OCI-M2 (cell line): ENCODE results near the gene XPO1.
"Not testable (repeated sequence)": the region's sequence is repeated elsewhere in the genome, so short reads cannot be mapped to it uniquely, and the experiment has no call there.

Experiments
- DNase-seq: peaks from one replicate; lab custom pipeline; 2025; ENCODE audit not compliant: unreplicated experiment; lab: John Stamatoyannopoulos, UW

XPO1 gene

DNA sequence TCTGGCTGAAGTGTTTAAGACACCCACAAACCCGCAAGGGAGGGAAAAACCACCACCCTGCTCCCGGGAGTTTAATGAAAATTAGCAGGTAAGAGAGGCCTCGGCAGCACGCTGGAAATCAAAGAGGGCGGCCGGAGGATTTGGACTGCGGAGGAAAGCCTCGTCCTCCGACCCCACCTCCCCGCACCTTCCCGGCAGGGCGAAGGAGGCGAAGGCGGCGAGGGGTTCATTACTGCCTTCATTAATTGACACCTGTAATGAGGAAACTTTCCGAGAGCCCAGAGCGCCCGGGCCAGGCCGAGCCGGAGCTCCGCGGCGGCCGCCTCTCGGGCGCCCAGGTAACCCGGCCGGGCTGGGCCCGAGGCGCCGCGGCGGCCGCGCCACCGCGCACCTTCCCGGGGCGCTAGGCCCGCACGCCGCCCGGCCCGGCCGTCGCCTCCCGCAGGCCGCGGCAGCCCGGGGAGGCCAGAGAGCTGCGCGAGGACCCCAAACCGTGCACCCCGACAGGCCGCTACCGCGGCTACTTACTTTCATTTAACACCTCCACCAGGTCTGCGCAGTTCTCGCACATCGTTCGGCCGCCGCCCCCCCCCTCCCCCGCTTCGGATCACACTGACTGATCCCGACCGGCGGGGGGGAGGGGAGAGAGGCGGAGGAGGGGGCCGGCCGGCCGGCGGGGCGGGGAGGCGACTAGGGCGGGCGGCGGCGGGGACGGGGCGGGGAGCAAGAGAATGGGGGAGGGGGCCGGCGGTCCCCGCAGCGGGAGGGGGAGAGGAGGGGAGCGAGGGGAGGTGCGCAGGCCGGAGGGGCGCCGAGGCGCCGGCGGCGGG lies 67.8 kb downstream of the XPO1 start:
- no peak for DNase-seq

DNA sequence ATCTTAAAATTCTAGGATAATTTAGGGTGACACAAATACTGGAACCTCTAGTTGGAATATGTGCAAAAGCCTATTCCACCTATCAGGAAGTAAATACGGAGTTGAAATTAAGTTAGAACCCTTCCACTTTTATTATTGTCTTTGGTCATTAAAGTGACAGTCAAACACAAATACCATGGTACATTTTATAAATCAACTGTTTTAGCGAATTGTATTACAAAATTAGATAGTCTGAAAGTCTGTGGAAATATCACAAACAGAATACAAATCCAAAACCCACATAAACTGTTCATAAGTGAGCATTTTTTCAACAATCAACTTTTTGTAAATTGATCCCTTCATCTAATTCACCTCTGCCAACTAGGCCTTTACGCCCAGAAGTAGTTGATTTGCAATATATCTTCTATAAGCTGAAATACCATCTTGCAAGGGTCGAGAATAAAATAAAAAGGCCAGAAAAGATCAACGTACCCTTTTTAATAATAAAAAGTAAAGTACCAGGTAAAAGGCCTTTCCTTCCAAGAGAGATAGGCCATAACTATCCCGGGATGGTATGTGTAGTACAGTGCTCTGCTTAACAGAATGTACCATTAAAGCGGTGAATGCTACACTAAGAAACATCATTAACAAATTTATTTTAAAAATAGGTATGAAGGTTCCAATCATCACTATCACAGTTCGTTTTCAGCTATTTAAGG lies 68.6 kb downstream of the XPO1 start:
- no peak for DNase-seq

DNA sequence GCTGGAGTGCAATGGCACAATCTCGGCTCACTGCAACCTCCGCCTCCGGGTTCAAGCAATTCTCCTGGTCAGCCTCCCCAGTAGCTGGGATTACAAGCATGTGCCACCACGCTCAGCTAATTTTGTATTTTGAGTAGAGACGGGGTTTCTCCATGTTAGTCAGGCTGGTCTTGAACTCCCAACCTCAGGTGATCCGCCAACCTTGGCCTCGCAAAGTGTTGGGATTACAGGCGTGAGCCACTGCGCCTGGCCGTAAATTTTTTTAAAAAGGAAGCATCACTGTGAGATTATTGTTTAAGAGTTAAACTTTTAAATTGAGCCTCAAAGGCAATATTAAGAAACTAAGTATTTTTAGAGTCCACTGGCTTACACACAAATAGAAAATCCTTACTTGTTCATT lies 69.9 kb downstream of the XPO1 start:
- DNase-seq, result not testable (repeated sequence)

DNA sequence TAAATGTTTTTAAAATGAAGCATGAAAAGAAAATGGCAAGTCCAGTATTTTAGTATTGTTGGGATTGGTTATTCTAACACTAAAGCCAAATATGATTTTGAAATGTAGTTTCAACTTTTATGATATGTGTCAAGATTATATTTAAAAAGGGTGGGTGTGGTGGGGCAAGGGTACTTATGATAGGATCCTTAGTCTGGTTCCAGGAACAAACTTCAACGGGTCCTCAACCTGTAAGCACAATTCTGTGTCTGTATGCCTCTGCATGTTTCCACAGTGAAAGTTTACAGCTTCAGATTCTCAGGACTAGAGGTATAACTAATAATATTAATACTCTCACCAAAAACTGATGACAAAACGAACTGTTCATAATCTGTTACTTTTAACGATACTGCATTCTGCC lies 73.1 kb downstream of the XPO1 start:
- DNase-seq, result no peak

DNA sequence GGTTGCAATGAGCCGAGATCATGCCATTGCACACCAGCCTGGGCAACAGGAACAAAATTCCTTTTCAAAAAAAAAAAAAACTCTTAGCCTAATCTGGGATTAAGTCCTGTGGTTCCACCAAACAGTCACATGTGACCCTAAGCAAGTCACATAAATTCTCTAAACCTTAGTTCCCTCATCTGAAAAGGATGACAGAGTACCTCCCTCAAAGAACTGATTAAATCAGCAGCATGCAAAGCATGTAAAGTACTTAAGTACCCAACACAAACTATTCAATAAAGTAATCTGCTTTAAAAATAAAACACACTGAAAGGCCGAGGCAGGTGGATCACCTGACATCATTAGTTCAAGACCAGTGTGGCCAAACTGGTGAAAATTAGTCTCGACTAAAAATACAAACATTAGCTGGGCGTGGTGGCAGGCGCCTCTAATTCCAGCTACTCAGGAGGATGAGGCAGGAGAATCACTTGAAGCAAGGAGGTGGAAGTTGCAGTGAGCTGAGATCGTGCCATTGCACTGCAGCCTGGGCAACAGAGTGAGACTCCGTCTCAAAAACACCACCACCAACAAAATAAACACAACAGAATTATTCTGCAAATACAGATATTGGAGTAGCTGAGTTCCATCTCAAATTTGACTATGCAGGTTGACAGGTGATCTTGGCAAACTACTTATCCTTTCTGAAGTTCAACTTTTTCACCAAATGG lies 74.2 kb downstream of the XPO1 start:
- no peak for DNase-seq

DNA sequence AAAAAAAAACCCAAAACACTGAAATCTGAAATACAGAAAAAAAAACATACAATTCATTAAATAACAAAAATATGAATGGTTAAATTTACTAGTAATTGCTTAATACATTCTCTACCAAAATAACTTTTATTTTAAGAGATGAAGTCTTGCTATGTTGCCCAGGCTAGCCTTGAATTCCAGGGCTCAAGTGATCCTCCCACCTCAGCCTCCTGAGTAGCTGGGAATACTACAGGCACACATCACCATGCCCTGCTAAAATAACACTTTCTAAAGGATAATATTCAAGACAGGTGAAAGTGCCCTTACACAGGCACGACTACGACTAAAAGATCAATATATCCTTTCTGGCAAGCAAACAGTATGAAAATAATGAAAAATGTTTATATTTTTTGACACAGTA lies 76.8 kb downstream of the XPO1 start:
- DNase-seq, result no peak

DNA sequence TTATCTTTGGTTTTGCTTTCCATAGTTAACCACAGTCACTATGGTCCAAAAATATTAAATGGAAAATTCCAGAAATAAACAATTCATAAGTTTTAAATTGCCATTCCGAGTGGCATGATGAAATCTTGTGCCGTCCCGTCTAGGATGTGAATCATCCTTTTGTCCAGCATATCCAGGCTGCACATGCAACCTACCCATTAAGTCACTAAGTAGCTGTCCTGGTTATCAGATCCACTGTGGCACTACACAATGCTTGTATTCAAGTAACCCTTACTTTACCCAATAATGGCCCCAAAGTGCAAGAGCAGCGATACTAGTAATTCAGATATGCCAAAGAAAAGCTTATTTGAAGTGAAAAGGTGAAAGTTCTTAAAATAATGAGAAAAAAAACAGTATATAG lies 78.0 kb downstream of the XPO1 start:
- DNase-seq, result no peak

DNA sequence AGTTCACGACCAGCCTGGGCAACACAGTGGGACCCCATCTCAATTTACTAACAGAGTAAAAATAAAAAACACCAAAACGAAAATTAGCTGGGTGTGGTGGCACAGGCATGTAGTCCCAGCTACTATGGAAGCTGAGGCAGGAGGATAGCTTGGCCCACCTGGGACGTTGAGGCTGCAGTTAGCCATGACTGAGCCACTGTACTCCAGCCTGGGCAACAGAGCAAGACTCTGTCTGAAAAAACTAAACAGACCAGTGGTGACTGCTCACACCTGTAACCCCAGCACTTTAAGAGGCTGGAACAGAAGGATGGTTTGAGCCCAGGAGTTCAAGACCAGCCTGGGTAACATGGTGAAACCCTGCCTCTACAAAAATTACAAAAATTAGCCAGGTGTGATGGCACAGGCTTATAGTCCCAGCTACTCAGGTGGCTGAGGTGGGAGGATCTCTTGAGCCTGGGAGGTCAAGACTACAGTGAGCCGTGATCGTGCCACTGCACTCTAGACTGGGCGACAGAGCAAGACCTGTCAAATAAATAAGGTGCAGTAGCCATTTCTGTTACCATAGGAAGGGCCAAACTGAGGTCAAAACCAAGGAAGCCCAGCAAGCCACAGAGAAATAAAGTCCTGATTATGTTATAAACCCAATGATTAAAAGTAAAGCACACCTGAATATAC lies 81.3 kb downstream of the XPO1 start:
- no peak for DNase-seq

DNA sequence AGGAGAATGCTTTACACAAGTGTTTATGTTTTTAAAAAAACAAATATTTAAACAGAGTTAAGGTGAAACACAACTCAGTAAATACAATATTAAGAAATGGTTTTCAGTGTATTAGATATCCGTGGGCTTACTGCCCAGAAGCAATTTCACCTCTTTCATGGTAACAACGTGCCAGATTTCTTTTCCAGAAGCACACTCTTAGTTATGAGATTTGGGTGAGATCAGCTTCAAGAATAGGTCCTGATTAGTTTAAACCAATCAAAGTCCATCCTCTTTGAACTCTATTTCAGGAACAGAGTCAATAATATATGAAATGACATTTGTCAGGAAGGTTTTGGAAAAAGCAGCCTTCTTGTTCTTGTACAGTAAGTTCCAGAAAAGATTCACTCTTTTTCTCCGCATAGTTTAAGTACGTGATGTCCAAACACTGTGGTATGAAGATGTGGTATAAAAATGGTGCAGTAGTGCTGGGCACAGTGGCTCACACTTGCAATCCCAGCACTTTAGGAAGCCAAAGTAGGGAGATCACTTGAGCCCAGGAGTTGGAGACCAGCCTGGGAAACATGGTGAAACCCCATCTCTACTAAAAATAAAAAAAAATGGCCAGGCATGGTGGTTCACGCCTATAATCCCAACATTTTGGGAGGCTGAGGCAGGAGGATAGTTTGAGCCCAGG lies 81.9 kb downstream of the XPO1 start:
- no peak for DNase-seq

DNA sequence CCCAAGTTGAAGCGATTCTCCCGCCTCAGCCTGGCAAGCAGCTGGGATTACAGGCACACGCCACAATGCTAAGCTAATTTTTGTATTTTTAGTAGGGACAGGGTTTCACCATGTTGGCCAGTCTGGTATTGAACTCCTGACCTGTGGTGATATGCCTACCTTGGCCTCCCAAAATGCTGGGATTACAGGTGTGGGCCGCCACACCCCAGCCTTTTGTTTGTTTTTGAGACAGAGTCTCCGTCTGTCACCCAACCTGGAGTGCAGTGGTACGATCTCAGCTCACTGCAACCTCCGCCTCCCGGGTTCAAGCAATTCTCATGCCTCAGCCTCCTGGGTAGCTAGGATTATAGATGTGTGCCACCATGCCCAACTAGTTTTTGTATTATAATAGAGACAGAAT lies 83.2 kb downstream of the XPO1 start:
- DNase-seq, result not testable (repeated sequence)

DNA sequence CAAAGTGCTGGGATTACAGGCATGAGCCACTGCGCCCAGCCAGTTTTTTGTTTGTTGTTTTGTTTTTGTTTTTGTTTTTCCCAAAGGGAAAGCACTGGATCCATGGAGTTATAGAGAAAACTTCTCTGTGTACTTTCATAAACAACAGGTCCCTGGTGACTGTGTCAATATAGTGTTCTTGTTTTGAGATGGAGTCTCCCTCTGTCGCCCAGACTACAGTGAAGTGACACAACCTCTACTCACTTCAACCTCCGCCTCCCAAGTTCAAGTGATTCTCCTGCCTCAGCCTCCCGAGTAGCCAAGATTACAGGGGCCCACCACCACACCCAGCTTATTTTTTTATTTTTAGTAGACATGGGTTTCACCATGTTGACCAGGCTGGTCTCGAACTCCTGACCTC lies 83.8 kb downstream of the XPO1 start:
- DNase-seq, result no peak

DNA sequence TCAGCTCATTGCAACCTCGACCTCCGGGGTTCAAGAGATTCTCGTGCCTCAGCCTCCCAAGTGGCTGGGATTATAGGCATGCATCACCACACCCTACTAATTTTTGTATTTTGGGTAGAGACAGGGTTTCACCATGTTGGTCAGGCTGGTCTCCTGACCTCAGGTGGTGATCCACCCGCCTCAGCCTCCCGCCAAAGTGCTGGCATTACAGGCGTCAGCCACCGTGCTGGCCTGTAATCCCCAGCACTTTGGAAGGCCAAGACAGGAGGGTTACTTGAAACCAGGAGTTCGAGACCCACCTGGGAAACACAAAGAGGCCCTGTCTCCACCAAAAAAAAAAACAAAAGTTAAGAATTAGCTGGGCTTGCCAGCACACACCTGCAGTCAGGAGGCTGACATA lies 85.8 kb downstream of the XPO1 start:
- DNase-seq, result no peak

DNA sequence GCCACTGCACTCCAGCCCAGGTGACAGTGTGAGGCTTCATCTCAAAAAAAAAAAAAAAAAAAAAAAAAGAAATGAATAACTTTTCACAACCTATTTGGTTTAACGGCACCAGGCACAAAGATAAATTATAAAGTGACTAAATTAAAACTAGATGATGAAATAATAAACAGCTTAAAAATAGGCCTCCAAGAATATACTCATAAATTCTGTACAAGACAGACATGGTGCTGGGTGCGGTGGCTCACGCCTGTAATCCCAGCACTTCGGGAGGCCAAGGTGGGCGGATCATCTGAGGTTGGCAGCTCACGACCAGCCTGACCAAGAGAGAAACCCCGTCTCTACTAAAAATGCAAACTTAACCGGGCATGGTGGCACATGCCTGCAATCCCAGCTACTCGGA lies 87.0 kb downstream of the XPO1 start:
- DNase-seq, result no peak

DNA sequence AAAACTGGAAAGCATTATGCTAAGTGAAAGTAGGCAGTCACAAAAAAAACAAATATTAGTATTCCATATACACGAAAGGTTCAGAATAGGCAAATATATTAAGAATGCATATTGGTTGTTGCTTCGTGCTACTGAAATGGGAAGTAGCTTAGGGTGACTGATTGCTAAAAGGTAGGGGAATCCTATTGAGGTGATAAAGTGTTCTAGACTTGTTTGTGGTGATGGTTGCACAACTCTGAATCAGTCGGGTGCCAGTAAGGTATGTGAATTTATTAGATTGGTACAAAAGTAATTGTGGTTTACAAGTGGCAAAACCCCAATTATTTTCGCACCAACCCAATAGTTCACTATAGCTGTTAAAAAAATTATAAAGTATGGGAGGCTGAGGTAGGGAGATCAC lies 88.0 kb downstream of the XPO1 start:
- DNase-seq, result no peak

DNA sequence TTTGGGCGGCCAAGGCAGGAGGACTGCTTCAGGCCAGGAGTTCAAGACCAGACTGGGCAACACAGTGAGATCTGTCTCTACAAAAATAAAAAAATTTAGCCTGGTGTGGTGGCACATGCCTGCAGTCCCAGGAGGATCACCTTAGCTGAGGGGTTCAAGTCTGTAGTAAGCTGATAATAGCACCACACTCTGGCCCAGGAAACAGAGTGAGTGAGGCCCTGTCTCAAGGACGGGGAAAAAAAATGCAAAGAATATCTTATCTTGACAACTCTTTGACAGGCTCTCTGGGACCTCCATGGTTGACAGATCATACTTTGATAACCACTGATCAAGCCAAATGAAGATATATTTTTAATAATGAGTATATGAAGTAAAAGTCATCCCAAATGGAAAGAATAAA lies 89.9 kb downstream of the XPO1 start:
- DNase-seq, result no peak

DNA sequence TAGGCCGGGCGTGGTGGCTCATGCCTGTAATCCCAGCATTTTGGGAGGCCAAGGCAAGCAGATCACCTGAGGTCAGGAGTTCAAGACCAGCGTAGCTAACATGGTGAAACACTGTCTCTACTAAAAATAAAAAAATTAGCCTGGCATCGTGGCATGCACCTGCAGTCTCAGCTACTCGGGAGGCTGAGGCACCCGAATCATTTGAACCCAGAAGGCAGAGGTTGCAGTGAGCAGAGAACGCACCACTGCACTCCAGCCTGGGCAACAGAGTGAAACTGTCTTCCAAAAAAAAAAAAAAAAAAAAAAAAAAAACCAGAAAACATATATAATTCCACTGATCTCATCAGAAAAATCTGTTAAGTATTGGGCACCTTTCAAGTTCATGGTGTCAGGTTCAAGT lies 91.2 kb downstream of the XPO1 start:
- not testable (repeated sequence) for DNase-seq

DNA sequence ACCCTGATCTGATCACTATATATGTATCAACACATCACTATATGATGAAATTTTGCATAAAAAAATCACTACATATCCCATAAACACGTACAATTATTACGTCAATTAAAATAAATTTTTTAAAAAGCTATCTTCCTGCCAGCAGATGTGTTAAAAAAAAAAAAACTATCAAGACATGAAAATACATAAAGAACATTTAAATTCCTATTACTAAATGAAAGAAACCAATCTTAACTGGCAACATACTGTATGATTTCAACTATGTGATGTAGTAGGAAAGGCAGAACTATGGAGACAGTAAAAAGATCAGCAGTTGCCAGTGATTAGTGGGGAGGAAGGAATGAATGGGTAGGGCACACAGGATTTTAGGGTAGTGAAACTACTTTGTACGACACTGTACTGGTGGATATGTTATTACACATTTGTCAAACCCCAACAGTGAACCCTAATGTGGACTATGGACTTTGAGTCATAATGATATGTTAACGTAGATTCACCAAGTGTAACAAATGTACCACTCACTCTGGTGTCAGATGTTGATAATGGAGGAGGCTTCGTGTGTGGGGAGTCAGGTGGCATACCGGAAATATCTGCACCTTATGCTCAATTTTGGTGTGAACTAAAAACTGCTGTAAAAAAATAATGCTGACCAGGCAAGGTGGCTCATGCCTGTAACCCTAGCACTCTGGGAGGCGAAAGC lies 94.7 kb downstream of the XPO1 start:
- DNase-seq, result no peak

DNA sequence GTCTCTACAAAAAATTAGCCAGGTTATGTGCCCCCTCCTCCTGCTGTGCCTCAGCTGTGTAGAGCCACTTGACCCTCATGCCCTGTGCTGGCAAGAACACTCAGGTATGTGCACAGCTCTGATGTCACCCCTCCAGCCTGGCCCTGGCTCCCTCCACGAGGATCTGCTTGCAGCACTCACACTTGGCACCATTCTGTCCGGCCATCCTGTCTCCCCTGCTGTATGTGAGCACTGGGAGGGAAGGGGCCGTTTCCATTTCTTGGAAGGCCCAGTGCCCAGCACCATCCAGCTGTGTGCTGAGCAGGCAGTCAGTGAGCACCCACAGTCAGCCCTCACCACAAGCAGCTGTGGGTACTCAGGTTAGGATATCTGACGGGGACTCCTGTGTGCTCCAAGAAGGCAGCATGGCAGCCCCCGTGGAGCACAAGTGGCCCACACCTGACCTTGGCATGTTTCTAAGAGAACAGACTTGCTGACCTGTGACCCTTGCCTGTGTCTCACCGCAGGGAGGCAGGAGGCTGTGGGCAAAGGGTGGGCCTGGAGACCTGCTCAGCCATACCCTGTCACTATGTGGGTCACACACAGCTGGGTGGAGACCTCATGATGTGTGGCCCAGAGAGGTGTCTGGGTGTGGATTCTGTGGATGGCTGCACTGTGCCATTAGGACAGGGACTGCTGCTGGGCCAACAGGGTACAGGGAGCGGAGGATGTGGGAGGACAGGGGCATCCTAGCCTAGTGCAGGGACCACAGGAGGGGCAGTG lies 98.7 kb downstream of the XPO1 start:
- DNase-seq, result no peak

DNA sequence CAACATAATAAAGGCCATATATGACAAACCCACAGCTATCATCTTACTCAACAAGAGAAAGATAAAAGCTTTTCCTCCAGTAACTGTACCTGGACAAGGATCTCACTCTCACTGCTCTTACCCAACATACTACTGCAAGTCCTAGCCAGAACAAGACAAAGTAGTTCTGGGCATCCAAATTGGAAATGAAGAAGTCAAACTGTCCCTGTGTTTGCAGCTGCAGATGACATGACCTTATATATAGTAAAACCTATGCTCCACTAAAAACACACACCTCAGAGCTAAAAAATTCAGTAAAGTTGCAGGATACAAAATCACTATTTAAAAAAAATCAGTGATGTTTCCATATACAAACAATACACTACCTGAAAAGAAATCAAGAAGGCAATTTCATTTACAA lies 99.5 kb downstream of the XPO1 start:
- no peak for DNase-seq

DNA sequence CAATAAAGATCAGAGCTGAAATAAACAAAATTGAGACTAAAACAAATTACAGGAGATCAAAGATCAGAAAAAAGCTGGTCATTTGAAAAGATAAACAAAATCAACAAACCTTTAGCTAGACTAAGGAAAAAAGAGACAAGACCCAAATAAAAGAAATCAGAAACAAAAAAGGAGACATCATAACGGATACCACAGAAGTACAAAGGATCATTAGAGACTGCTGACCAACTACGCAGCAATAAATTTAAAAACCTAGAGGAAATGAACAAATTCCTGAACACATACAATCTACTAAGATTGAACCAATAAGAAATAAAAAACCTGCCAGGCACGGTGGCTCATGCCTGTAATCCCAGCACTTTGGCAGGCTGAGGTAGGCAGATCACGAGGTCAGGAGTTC lies 101.0 kb downstream of the XPO1 start:
- no peak for DNase-seq
